Activated naive CD4-positive, alpha-beta T cell treated with anti-CD3 and anti-CD28 coated beads, Interleukin-2, amount 50 U/mL, for 24 hours (primary cell): ENCODE results near the gene GMPS.

ENCODE experiments used
- H3K27ac Mint-ChIP-seq: one replicate; pipeline ENCODE4 v1.8.0; 2021; ENCODE audit warnings: mild to moderate bottlenecking, mixed read lengths
- H3K27me3 Mint-ChIP-seq: one replicate; pipeline ENCODE4 v1.8.0; 2021; ENCODE audit warnings: mixed read lengths
- H3K36me3 Mint-ChIP-seq: one replicate; pipeline ENCODE4 v1.8.0; 2021; ENCODE audit warnings: mixed read lengths
- H3K4me1 Mint-ChIP-seq: one replicate; pipeline ENCODE4 v1.8.0; 2021; ENCODE audit warnings: mixed read lengths
- H3K4me3 Mint-ChIP-seq: one replicate; pipeline ENCODE4 v1.8.0; 2021; ENCODE audit warnings: mild to moderate bottlenecking, mixed read lengths
- H3K9me3 Mint-ChIP-seq: one replicate; pipeline ENCODE4 v1.8.0; 2021; ENCODE audit warnings: mixed read lengths

GMPS gene

DNA sequence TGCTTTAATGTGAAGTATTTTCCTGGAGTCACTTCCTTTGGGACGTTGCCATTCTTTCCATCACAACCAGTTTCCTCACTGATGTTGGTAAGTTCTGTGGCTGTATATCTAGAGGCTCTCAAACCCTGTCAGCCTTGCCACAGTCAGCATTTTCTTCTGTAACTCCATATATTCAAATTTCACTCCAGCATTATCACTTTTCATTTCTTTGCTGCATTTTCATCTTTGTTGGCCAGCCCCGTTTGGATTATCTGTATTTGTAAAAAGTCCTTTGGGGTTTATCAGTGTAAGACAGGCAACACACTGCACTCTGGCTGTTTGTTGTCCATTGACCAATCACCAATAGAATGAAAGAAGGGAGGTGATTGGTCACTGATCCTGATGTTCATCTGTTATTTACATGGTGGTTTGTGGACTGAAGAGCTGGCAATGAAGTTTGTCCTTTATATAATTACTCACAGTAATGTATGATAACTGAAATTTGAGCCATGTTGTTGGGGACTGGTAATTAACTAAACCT, 20.3 kb downstream of the GMPS start:
- Mint-ChIP-seq H3K4me3 (no peak overlapping the region), H3K9me3 (no peaks in the 10 kb centered on the region), H3K4me1 (peaks cover 42% of the 10 kb centered on the region), H3K27ac (no peak overlapping the region), H3K27me3 (no peaks in the 10 kb centered on the region), H3K36me3 (peaks cover 10% of the 10 kb centered on the region)

DNA sequence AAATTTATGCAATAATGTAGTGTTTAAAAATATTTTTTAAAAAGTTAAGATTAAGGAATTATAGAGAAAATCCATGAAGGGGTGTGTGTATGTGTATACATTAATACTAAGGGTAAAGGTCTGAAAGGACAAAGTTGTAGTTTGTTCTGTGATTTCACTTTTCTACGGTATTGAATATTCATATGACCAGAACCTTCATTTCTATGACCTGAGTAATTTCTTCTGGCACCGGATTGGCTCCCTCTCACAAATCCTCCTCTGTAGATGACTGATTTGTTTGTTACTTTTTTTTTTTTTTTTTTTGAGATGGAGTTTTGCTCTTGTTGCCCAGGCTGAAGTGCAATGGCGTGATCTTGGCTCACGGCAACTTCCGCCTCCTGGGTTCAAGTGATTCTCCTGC, 20.9 kb downstream of the GMPS start:
- H3K9me3 Mint-ChIP-seq, result no peaks in the 10 kb centered on the region
- no peaks in the 10 kb centered on the region for H3K27me3 Mint-ChIP-seq
- H3K27ac Mint-ChIP-seq, result no peak overlapping the region
- peaks cover 38% of the 10 kb centered on the region for H3K4me1 Mint-ChIP-seq
- H3K36me3 Mint-ChIP-seq, result peaks cover 10% of the 10 kb centered on the region
- H3K4me3 Mint-ChIP-seq, result no peak overlapping the region

- peaks cover 24% of the 10 kb centered on the region for H3K36me3 Mint-ChIP-seq
- H3K27me3 Mint-ChIP-seq, result no peaks in the 10 kb centered on the region
- peaks cover 13% of the 10 kb centered on the region for H3K4me1 Mint-ChIP-seq
- H3K9me3 Mint-ChIP-seq, result no peaks in the 10 kb centered on the region
- no peak overlapping the region for H3K27ac Mint-ChIP-seq
- H3K4me3 Mint-ChIP-seq, result no peak overlapping the region
Measured at GRCh38 chr3:155895379-155895900, 25.0 kb downstream of the GMPS start.

DNA sequence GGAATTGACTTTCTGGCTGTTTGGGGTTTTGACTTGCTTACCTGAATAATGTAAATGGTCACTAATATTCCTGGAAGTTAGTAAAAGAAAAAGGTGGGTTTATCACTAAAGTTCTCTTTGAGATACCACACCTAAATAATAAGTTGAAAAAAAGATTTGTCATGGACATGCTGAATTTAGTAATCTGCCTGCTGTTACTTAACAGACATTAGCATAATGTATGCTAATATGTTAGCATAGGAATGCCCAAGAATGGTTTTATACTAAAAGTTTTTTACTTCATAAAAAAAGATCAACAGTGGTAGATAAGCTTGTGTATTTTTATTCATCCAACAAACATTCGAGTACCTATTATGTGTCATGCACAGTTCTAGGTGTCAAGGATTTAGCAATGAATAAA, 36.5 kb downstream of the GMPS start:
- H3K27ac Mint-ChIP-seq, result no peak overlapping the region
- H3K4me3 Mint-ChIP-seq, result no peak overlapping the region
- H3K4me1 Mint-ChIP-seq, result peaks cover 19% of the 10 kb centered on the region
- peaks cover 13% of the 10 kb centered on the region for H3K36me3 Mint-ChIP-seq
- H3K27me3 Mint-ChIP-seq, result no peaks in the 10 kb centered on the region
- no peaks in the 10 kb centered on the region for H3K9me3 Mint-ChIP-seq

DNA sequence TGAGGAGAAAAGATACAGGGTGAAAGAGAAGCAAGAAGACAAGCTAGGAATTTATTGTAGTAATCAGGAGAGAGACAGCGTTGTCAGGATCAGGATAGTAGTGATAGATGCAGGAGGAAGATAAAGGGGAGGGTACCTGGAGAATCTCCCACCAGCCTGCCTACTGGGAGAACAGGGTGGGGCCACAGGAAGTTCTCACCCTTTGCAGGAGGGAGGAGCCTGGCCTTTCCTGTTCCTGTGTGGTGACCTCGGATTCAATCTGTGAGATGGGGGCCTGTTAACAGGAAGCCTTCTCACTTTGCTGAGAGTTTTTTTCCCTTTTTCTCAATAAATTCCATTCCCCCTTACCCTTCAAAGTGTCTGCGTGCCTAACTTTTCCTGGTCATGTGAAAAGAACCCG, 37.6 kb downstream of the GMPS start:
- peak overlapping the region; percentile 56 for H3K4me3 Mint-ChIP-seq
- no peaks in the 10 kb centered on the region for H3K27me3 Mint-ChIP-seq
- H3K9me3 Mint-ChIP-seq, result no peaks in the 10 kb centered on the region
- H3K27ac Mint-ChIP-seq, result peak overlapping the region; percentile 59
- peaks cover 19% of the 10 kb centered on the region for H3K4me1 Mint-ChIP-seq
- H3K36me3 Mint-ChIP-seq, result peaks cover 20% of the 10 kb centered on the region

- Mint-ChIP-seq H3K4me1 (peaks cover 19% of the 10 kb centered on the region), H3K27ac (no peak overlapping the region), H3K36me3 (peaks cover 20% of the 10 kb centered on the region), H3K27me3 (no peaks in the 10 kb centered on the region), H3K4me3 (no peak overlapping the region), H3K9me3 (no peaks in the 10 kb centered on the region)
Measured at GRCh38 chr3:155908605-155909004, 38.2 kb downstream of the GMPS start.

DNA sequence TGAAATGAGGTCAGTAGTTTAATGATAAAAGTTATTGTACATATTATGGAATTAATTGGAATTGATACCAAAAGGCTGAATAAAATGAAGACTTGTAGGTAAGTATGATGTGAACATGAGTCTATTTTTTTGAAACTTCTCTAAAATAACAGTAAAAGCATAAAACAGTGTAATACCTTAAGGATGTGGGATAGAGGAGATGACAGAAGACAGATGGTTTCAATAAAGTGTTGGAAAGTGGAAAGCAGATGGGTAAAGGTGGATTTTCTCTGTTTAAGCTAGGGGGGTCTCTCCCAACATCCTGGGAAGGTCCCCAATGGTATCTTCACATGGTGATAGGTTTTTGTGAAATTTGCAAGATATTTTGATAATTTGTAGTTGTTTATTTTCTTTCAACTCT, 41.6 kb downstream of the GMPS start:
- Mint-ChIP-seq H3K4me3 (no peak overlapping the region), H3K27ac (no peak overlapping the region), H3K36me3 (peaks cover 32% of the 10 kb centered on the region), H3K4me1 (peaks cover 16% of the 10 kb centered on the region), H3K27me3 (no peaks in the 10 kb centered on the region), H3K9me3 (no peaks in the 10 kb centered on the region)

GRCh38 chr3:155912579-155913190, 42.2 kb downstream of the GMPS start:
- Mint-ChIP-seq H3K27ac (no peak overlapping the region), H3K4me1 (peaks cover 12% of the 10 kb centered on the region), H3K27me3 (no peaks in the 10 kb centered on the region), H3K36me3 (peaks cover 32% of the 10 kb centered on the region), H3K4me3 (no peak overlapping the region), H3K9me3 (no peaks in the 10 kb centered on the region)

- no peaks in the 10 kb centered on the region for H3K4me1 Mint-ChIP-seq
- H3K27me3 Mint-ChIP-seq, result no peaks in the 10 kb centered on the region
- peaks cover 19% of the 10 kb centered on the region for H3K36me3 Mint-ChIP-seq
- no peak overlapping the region for H3K27ac Mint-ChIP-seq
- H3K9me3 Mint-ChIP-seq, result no peaks in the 10 kb centered on the region
- H3K4me3 Mint-ChIP-seq, result no peak overlapping the region
Measured at GRCh38 chr3:155917781-155918180, 47.3 kb downstream of the GMPS start.

- H3K9me3 Mint-ChIP-seq, result no peaks in the 10 kb centered on the region
- no peaks in the 10 kb centered on the region for H3K27me3 Mint-ChIP-seq
- peaks cover 22% of the 10 kb centered on the region for H3K36me3 Mint-ChIP-seq
- H3K4me3 Mint-ChIP-seq, result no peak overlapping the region
- no peaks in the 10 kb centered on the region for H3K4me1 Mint-ChIP-seq
- no peak overlapping the region for H3K27ac Mint-ChIP-seq
Measured at GRCh38 chr3:155919728-155920127, 49.3 kb downstream of the GMPS start.

GRCh38 chr3:155921486-155921885, 51.0 kb downstream of the GMPS start:
- H3K36me3 Mint-ChIP-seq, result peaks cover 19% of the 10 kb centered on the region
- H3K27me3 Mint-ChIP-seq, result no peaks in the 10 kb centered on the region
- H3K27ac Mint-ChIP-seq, result no peak overlapping the region
- H3K4me3 Mint-ChIP-seq, result no peak overlapping the region
- no peaks in the 10 kb centered on the region for H3K9me3 Mint-ChIP-seq
- H3K4me1 Mint-ChIP-seq, result no peaks in the 10 kb centered on the region

GRCh38 chr3:155934230-155934629, 63.8 kb downstream of the GMPS start:
- no peaks in the 10 kb centered on the region for H3K9me3 Mint-ChIP-seq
- H3K36me3 Mint-ChIP-seq, result peaks cover 20% of the 10 kb centered on the region
- no peak overlapping the region for H3K4me3 Mint-ChIP-seq
- H3K4me1 Mint-ChIP-seq, result no peaks in the 10 kb centered on the region
- H3K27ac Mint-ChIP-seq, result no peak overlapping the region
- H3K27me3 Mint-ChIP-seq, result no peaks in the 10 kb centered on the region

GRCh38 chr3:155938409-155938808, 68.0 kb downstream of the GMPS start:
- Mint-ChIP-seq H3K9me3 (no peaks in the 10 kb centered on the region), H3K4me1 (no peaks in the 10 kb centered on the region), H3K27ac (no peak overlapping the region), H3K27me3 (no peaks in the 10 kb centered on the region), H3K36me3 (peaks cover 21% of the 10 kb centered on the region), H3K4me3 (no peak overlapping the region)

DNA sequence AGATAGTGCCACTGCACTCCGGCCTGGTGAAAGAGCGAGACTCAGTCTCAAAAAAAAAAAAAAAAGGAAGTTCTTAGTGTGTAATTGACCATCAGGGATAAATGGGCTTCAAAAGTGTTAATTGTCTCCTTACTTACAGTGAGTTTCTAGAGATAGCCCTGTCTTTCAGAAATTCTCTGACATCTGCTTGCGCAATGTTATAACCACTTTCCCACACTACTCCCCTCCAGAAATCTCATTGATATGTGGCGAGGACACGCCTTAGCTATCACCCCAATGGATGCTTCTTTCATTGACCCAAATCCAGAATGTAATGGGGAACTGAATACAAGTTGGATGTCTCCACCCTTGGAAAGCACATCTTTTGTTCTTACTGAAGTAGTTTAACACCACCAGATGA, 70.9 kb downstream of the GMPS start:
- H3K4me3 Mint-ChIP-seq, result no peak overlapping the region
- peaks cover 13% of the 10 kb centered on the region for H3K36me3 Mint-ChIP-seq
- no peaks in the 10 kb centered on the region for H3K4me1 Mint-ChIP-seq
- H3K27me3 Mint-ChIP-seq, result no peaks in the 10 kb centered on the region
- H3K9me3 Mint-ChIP-seq, result no peaks in the 10 kb centered on the region
- no peak overlapping the region for H3K27ac Mint-ChIP-seq

DNA sequence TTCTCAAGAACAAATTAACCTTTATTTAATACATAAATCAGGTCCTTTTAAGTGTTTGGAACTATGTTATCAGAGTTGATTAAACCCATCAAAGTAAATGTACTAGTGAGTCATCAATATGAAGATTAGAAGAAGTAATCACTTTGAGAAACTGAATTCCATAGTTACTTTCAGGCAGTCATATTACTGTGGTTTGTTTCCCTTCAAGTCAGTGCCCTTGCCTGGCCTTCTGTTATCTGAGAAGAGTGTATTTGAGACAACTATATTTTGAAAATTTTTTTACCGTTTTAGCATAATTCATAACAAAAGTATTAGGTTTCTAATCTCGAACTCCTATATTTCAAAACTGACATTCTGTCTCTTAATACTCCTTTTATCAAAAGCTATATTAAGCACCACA, 73.6 kb downstream of the GMPS start:
- no peak overlapping the region for H3K27ac Mint-ChIP-seq
- H3K36me3 Mint-ChIP-seq, result peaks cover 7% of the 10 kb centered on the region
- no peak overlapping the region for H3K4me3 Mint-ChIP-seq

DNA sequence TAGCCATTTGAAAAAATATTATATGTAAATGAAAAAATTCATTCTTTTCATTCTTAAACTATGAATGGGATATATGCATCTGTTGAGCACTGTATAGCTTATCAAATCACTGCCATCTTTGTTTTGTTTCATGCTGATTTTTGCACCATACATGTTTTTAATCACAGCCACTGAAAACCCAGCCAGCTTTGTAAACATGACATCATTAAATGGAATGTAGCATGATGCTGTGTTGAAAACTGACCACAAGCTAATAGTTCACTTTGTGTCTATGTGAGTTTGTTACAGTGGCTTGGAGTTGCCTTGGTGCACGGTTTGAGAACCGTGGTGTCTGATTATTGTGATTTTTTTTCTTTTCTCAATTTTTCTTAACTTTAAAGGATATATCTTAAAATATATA, 75.7 kb downstream of the GMPS start:
- no peak overlapping the region for H3K27ac Mint-ChIP-seq
- no peaks in the 10 kb centered on the region for H3K27me3 Mint-ChIP-seq
- H3K9me3 Mint-ChIP-seq, result no peaks in the 10 kb centered on the region
- H3K4me1 Mint-ChIP-seq, result no peaks in the 10 kb centered on the region
- H3K4me3 Mint-ChIP-seq, result no peak overlapping the region
- peaks cover 4% of the 10 kb centered on the region for H3K36me3 Mint-ChIP-seq

More for the DNA sequence above, 73.6 kb downstream of the GMPS start:
- H3K9me3 Mint-ChIP-seq, result no peaks in the 10 kb centered on the region
- H3K4me1 Mint-ChIP-seq, result no peaks in the 10 kb centered on the region
- no peaks in the 10 kb centered on the region for H3K27me3 Mint-ChIP-seq

- H3K27ac Mint-ChIP-seq, result no peak overlapping the region
- no peaks in the 10 kb centered on the region for H3K27me3 Mint-ChIP-seq
- no peak overlapping the region for H3K4me3 Mint-ChIP-seq
- peaks cover 4% of the 10 kb centered on the region for H3K9me3 Mint-ChIP-seq
- no peaks in the 10 kb centered on the region for H3K4me1 Mint-ChIP-seq
- H3K36me3 Mint-ChIP-seq, result no peaks in the 10 kb centered on the region
Measured at GRCh38 chr3:155948476-155948875, 78.0 kb downstream of the GMPS start.
